Erythroblast (primary cell): Measurements from ENCODE around the gene UBD.

Experiments
- GATA1 ChIP-seq: IDR thresholded peaks from 2 replicates; pipeline ENCODE4 v1.6.1; 2011; ENCODE audit warnings: low read depth, mild to moderate bottlenecking, control low read depth, low read length, moderate library complexity
- POLR2A ChIP-seq: IDR thresholded peaks from 2 replicates; pipeline ENCODE4 v1.6.1; 2011; ENCODE audit warnings: mild to moderate bottlenecking, low read length

DNA sequence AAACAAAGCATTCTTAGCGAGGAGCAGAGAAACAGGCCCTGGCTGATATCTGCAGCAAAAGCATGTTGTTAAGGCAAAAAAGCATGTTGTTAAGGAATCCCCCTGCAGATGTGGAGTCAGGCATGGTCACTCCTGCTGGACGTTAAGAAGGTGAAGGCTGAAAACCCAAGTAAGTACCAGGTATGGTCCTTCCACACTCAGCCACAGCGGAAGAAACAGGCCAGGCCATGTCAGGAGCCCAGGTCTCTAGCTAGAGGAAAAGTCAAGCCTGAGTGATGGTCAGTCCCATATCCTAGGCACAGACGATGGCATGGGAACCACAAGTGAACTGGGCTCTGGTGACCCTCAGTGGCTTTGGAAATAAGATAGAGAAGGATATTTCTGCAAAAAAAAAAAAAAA lies 39.3 kb downstream of the UBD start:
- TF ChIP-seq POLR2A (no peak), GATA1 (no peak)
